Fibroblast of lung (primary cell): ENCODE results near the gene CREB5. TPM values are rescaled to one million over a fixed set of nuclear protein-coding genes. Genes with fewer than 3 reads are reported as not detected.

Experiments used
- DNase-seq, 2 donors: peaks; one replicate each; pipeline versions ENCODE4 v3.0.0 to v3.0.0-alpha.2; 2010; ENCODE audit warnings: low read depth in 2 of 2
- H2AFZ ChIP-seq: 2 replicates; pipeline ENCODE4 v1.5.1; 2012; ENCODE audit warnings: low read length, control low read depth, inconsistent platforms
- H3K27ac ChIP-seq: 2 replicates; pipeline ENCODE4 v1.5.1; 2011; ENCODE audit warnings: low read length, control low read depth; ENCODE audit not compliant: insufficient read depth
- H3K27me3 ChIP-seq: 2 replicates; pipeline ENCODE4 v1.5.1; 2011; ENCODE audit warnings: mild to moderate bottlenecking, low read length; ENCODE audit not compliant: control insufficient read depth, insufficient read depth
- H3K36me3 ChIP-seq: 2 replicates; pipeline ENCODE4 v1.5.1; 2011; ENCODE audit warnings: low read length; ENCODE audit not compliant: control insufficient read depth, insufficient read depth
- H3K4me1 ChIP-seq: 2 replicates; pipeline ENCODE4 v1.5.1; 2011; ENCODE audit warnings: low read length; ENCODE audit not compliant: control insufficient read depth, insufficient read depth; ENCODE audit errors: extremely low read depth
- H3K4me2 ChIP-seq: 2 replicates; pipeline ENCODE4 v1.5.1; 2011; ENCODE audit warnings: low read length, control low read depth; ENCODE audit not compliant: insufficient read depth; ENCODE audit errors: extremely low read depth
- H3K4me3 ChIP-seq, 4 experiments: fragments of 200-600 bp in 1 of 4; sonication (generic) in 1 of 4; replicated peaks in 1 of 4; 2 replicates each; pipeline ENCODE4 v1.5.1; 2011 to 2016; ENCODE audit warnings: low read length in 4 of 4, low read depth in 3 of 4, mild to moderate bottlenecking in 3 of 4, control low read depth in 2 of 4, inconsistent platforms in 1 of 4, mixed read lengths in 1 of 4; ENCODE audit not compliant: insufficient read depth in 1 of 4; ENCODE audit errors: control extremely low read depth in 1 of 4
- H3K79me2 ChIP-seq: 2 replicates; pipeline ENCODE4 v1.5.1; 2012; ENCODE audit warnings: mild to moderate bottlenecking, low read length, inconsistent platforms; ENCODE audit not compliant: control insufficient read depth, insufficient read depth
- H3K9ac ChIP-seq: 2 replicates; pipeline ENCODE4 v1.5.1; 2011; ENCODE audit warnings: mild to moderate bottlenecking, low read length, control low read depth; ENCODE audit not compliant: insufficient read depth
- H3K9me3 ChIP-seq: 2 replicates; pipeline ENCODE4 v1.5.1; 2012; ENCODE audit warnings: low read depth, low read length; ENCODE audit not compliant: control insufficient read depth, insufficient read depth
- H4K20me1 ChIP-seq: 2 replicates; pipeline ENCODE4 v1.5.1; 2011; ENCODE audit warnings: low read length; ENCODE audit not compliant: control insufficient read depth, insufficient read depth; ENCODE audit errors: extremely low read depth
- EZH2 ChIP-seq: IDR thresholded peaks from 2 replicates; pipeline ENCODE4 v1.5.1; 2012; ENCODE audit warnings: low read length, control low read depth, mild to moderate bottlenecking; ENCODE audit errors: missing control alignments
- polyA plus RNA-seq, 2 donors: library from polyadenylated mRNA; depleted of rRNA in 1 of 2; stranded (reverse) in 1 of 2; unstranded in 1 of 2; fragments of >200 nt; gene quantifications; 2 replicates each; pipeline ENCODE4 v1.2.1, GENCODE V29; 2011 to 2012; ENCODE audit warnings: missing spikeins in 1 of 2
- total RNA-seq: library from RNA; depleted of rRNA; stranded (reverse); fragments of >200 nt; gene quantifications from 2 replicates; pipeline ENCODE4 v1.2.1, GENCODE V29; 2014
- TF ChIP-seq, protein P1 (sequence below), 2 donors: IDR thresholded peaks in 1 of 2; conservative IDR thresholded peaks in 1 of 2; 1 replicate in 1 of 2; 2 replicates in 1 of 2; pipeline ENCODE4 v1.5.1; 2011 to 2012; ENCODE audit warnings: low read length in 2 of 2, control low read depth in 1 of 2, inconsistent platforms in 1 of 2, low read depth in 1 of 2, mild to moderate bottlenecking in 1 of 2

Gene CREB5
- total and polyA plus RNA-seq, 2 donors (not counting 1 experiment from before 2014, with no cell fraction given): 8.2 to 28.4 TPM

- no peak for DNase-seq
- no peak overlapping the region for H3K9ac ChIP-seq
- no peak overlapping the region for H2AFZ ChIP-seq
- H3K27me3 ChIP-seq: no peaks in the 10 kb centered on the region
- H3K4me2 ChIP-seq: no peak overlapping the region
- no peaks in the 10 kb centered on the region for H3K79me2 ChIP-seq
- H3K9me3 ChIP-seq: no peaks in the 10 kb centered on the region
- H3K4me1 ChIP-seq: peaks cover 5% of the 10 kb centered on the region
- H3K4me3 ChIP-seq: no peak overlapping the region
- H4K20me1 ChIP-seq: no peaks in the 10 kb centered on the region
- TF ChIP-seq, protein P1, sequence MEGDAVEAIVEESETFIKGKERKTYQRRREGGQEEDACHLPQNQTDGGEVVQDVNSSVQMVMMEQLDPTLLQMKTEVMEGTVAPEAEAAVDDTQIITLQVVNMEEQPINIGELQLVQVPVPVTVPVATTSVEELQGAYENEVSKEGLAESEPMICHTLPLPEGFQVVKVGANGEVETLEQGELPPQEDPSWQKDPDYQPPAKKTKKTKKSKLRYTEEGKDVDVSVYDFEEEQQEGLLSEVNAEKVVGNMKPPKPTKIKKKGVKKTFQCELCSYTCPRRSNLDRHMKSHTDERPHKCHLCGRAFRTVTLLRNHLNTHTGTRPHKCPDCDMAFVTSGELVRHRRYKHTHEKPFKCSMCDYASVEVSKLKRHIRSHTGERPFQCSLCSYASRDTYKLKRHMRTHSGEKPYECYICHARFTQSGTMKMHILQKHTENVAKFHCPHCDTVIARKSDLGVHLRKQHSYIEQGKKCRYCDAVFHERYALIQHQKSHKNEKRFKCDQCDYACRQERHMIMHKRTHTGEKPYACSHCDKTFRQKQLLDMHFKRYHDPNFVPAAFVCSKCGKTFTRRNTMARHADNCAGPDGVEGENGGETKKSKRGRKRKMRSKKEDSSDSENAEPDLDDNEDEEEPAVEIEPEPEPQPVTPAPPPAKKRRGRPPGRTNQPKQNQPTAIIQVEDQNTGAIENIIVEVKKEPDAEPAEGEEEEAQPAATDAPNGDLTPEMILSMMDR (conservative IDR thresholded peaks at IDR 0.05 in 1 of 2, IDR thresholded peaks at IDR 0.05 in 1 of 2; ENCODE audit: low read depth in 1 of 2, low read length in 2 of 2): no peak
- TF ChIP-seq EZH2: no peak
- no peak overlapping the region for H3K27ac ChIP-seq
- H3K36me3 ChIP-seq: no peaks in the 10 kb centered on the region
Observed at GRCh38 chr7:28812616-28813015, 400.3 kb downstream of the CREB5 start.

DNA sequence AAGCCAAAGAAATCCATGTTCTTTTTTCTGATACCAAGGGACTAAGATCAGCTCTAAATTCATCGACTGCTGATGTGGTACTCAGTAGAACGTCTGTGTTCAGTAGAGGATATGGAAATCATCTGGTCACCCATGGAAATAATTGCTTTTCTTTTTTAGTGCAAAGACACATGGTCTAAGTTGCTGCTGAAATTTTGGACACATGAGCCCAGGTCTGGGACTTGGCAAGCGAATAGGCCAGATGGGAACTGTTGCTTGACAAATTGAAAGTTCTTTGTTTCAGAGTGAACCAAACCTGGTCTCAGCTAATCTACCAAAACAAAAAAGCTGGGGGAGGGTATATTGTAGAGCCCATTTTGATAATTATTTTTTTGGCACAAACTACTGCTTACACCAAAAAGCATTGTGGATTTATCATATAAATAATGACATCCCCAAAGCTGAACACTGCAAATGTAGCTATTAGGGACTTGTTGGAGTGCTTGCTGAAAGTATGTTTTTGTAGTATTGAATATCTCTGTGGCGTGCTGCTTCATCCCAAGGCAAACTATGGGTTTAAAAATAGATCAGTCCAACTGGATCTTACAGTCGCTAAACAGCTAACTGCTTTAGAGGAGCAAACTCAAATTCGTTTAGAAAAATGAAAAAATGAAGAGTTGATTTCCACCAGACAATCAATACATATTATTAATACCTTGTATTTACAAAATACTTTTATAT lies 401.1 kb downstream of the CREB5 start:
- no peaks in the 10 kb centered on the region for H3K79me2 ChIP-seq
- no peak overlapping the region for H3K4me3 ChIP-seq
- H3K36me3 ChIP-seq: no peaks in the 10 kb centered on the region
- no peak overlapping the region for H3K9ac ChIP-seq
- no peak overlapping the region for H3K27ac ChIP-seq
- TF ChIP-seq EZH2: no peak
- TF ChIP-seq, protein P1 (conservative IDR thresholded peaks at IDR 0.05 in 1 of 2, IDR thresholded peaks at IDR 0.05 in 1 of 2; ENCODE audit: low read depth in 1 of 2, low read length in 2 of 2): no peak
- H4K20me1 ChIP-seq: no peaks in the 10 kb centered on the region
- H3K4me1 ChIP-seq: peaks cover 5% of the 10 kb centered on the region
- H2AFZ ChIP-seq: no peak overlapping the region
- no peaks in the 10 kb centered on the region for H3K9me3 ChIP-seq
- peak in 1 of 2 donors; percentile 70 for DNase-seq
- no peak overlapping the region for H3K4me2 ChIP-seq
- H3K27me3 ChIP-seq: no peaks in the 10 kb centered on the region

GRCh38 chr7:28815369-28815927 lies 403.1 kb downstream of the CREB5 start:
- Histone ChIP-seq H3K4me2 (no peak overlapping the region), H3K9ac (no peak overlapping the region), H3K27me3 (no peaks in the 10 kb centered on the region), H3K36me3 (no peaks in the 10 kb centered on the region), H3K4me1 (peaks cover 5% of the 10 kb centered on the region), H2AFZ (no peak overlapping the region), H3K27ac (no peak overlapping the region), H4K20me1 (no peaks in the 10 kb centered on the region), H3K4me3 (no peak overlapping the region), H3K79me2 (no peaks in the 10 kb centered on the region), H3K9me3 (no peaks in the 10 kb centered on the region)
- peak in 1 of 2 donors; percentile 62 for DNase-seq
- TF ChIP-seq, protein P1 (conservative IDR thresholded peaks at IDR 0.05 in 1 of 2, IDR thresholded peaks at IDR 0.05 in 1 of 2; ENCODE audit: low read depth in 1 of 2, low read length in 2 of 2): no peak
- TF ChIP-seq EZH2: no peak
